ENCODE results near the gene LAX1.
"Not testable (repeated sequence)": the region's sequence is repeated elsewhere in the genome, so short reads cannot be mapped to it uniquely, and the experiment has no call there.

Gene LAX1

GRCh38 chr1:203765029-203765837, at the start of gene LAX1:
TSS of gene LAX1 (plus strand) at chr1:203765183. CDS start at chr1:203765566, 383 bp downstream.
- DNase-seq (ENCODE audit: low spot score): no peak

GRCh38 chr1:203717120-203717519, 47.9 kb upstream of the LAX1 start:
- DNase-seq (ENCODE audit: low spot score): no peak

GRCh38 chr1:203720242-203720641, 44.7 kb upstream of the LAX1 start:
- DNase-seq (ENCODE audit: low spot score): no peak

- no peak for DNase-seq (ENCODE audit: low spot score)
Measured at GRCh38 chr1:203722909-203723308, 42.1 kb upstream of the LAX1 start.

- no peak for DNase-seq (ENCODE audit: low spot score)
Measured at GRCh38 chr1:203726417-203726867, 38.5 kb upstream of the LAX1 start.

DNA sequence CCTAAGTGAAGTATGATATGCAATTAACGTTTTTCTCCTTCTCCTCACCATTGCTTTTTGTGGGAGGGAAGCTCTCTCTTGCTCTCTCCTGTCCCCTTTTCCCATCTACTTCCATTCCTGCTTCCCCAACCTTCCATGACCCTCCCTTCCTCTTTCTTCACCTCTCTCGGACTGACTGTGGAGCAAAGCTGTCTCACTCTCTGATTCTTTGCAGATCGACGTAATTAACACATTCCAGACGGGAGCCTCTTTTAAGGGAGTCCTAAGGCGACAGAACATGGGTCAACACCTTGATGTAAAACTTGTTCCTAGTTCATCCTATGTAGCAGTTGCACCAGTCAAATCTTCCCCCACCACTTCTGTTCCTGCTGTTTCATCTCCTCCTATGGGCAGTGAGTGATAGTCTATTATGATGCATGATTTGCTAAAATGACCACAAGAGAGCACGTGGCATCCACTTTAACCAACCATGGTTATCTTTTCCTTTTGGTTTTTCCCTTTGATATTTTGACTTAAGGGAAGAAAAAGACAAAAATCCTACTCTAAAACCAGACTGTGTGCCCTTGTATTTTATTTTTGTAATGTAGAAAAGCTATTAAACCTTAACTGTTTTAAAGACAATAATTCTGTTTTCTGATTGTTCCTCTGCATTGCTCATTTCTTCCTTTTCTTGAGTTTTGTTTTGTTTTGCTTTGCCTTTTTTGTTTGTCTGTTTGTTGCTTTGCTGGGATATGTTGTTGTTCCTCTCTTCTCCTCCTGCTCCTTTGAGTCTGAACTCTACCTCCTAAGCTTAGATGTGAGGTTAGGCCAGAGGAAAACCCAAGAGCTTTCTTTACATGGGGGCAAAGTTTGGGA, 31.7 kb upstream of the LAX1 start:
- no peak for DNase-seq (ENCODE audit: low spot score)

DNA sequence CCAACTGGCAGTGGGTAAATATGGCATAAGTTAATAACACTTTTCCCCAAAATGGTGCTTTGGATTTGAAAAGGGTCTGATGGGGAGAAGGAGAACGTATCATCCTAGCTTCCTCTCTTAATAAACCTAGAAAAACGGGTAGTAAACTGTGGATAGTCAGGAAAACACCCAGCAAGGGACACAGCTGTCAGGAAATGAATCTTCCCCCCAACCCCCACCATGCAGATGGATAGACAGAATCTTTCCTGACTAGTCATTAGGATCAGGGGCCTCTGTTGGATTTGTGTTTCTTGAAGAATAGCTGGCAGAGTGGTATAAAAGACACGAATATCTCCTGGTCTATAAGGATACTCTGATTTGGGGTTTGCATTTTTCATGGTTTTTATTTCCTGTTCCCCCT, 22.5 kb upstream of the LAX1 start:
- no peak for DNase-seq (ENCODE audit: low spot score)

- no peak for DNase-seq (ENCODE audit: low spot score)
Measured at GRCh38 chr1:203743091-203743571, 21.9 kb upstream of the LAX1 start.

DNA sequence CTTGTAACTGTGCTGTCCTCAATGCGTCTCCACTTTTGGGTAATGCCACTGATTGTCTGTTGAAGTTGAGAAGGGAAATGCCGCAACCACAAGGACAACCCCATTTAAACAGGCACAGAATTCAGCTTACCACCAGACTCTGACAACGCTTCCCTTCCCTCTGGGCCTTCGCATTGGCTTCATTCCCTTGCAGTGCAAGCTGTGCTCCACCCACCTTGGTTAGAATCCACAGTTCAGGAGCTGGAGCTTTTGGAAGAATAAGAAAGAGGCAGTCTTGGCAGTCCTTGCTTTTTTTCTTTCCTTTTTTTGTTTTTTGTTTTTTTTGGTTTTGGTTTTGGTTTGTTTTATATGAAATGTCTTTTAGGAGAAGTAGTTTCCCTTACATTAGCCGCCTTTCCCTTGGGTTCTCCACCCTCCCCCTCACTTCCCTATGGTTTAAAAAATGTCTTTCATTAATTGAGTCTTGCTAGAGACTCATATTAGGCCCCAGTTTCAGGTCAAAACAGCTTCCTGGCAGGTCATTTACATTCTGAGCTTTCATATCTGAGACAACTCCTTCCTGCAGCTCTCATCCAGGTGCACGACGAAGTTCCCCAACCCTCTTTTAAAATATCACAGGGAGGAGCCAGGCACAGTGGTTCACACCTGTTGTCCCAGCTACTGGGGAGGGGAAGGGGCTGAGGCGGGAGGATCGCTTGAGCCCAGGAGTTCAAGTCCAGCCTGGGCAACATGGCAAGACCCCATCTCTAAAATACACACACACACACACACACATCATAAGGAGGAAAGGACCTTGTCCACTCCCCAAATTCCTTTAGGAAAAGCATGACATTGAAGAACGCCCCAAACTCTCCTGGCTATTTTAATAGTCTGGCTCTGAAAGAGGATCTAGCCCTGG, 20.7 kb upstream of the LAX1 start:
- DNase-seq (ENCODE audit: low spot score): no peak

- DNase-seq (ENCODE audit: low spot score): no peak
Measured at GRCh38 chr1:203746281-203746680, 18.7 kb upstream of the LAX1 start.

GRCh38 chr1:203751051-203751450, 13.9 kb upstream of the LAX1 start:
- no peak for DNase-seq (ENCODE audit: low spot score)

DNA sequence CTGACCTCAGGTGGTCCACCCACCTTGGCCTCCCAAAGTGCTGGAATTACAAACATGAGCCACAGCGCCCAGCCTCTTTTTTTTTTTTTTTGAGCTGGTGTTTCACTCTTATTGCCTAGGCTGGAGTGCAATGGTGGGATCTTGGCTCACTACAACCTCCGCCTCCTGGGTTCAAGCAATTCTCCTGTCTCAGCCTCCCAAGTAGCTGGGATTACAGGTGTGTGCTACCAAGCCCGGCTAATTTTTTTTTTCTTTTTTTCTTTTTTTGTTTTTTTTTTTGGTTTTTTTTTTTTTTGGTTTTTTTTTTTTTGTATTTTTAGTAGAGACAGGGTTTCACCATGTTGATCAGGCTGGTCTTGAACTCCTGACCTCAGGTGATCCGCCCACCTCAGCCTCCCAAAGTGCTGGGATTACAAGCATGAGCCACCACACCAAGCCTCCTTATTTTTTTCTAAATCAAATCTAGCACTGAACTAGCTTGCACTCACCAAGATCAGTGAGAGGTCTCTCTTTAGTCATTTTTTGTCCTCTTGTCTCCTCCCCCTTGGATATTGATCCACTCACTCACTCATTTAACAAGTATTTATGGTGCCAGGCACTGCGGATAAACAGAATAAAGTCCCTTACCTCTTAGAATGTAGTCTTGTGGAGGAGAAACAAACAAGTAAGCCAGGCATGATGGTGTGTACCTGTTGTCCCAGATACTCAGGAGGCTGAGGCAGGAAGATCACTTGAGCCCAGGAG, 13.2 kb upstream of the LAX1 start:
- DNase-seq (ENCODE audit: low spot score): not testable (repeated sequence)

- no peak for DNase-seq (ENCODE audit: low spot score)
Measured at GRCh38 chr1:203754455-203754864, 10.5 kb upstream of the LAX1 start.

DNA sequence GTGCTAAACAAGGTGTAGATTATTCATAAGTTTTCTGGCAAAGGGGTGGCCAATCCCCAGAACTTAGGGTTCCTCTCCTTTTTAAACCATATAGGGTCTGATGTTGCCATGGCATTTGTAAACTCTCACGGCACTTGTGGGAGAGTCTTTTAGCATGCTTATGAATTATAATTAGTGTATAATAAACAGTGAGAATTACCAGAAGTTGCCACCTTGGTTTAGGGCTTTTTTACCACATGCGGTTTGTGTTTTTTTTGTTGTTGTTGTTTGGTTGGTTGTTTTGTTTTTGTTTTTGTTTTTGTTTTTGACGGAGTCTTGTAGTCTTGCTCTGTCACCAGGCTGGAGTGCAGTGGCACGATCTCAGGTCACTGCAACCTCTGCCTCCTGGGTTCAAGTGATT, 8.9 kb upstream of the LAX1 start:
- DNase-seq (ENCODE audit: low spot score): no peak

GRCh38 chr1:203758749-203759148, 6.2 kb upstream of the LAX1 start:
- DNase-seq (ENCODE audit: low spot score): not testable (repeated sequence)

DNA sequence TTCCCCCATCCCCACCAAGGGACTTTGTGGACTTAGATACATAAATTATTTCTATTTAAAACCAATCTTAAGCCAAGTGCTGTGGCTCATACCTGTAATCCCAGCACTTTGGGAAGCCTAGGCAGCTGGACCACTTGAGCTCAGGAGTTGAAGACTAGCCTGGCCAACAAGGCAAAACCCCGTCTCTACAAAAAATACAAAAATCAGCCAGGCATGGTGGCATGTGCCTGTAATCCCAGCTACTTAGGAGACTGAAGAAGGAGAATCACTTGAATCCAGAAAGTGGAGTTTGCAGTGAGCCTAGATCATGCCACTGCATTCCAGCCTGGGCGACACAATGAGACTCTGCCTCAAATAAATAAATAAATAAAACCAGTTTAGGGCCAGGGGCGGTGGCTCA, 4.5 kb upstream of the LAX1 start:
- no peak for DNase-seq (ENCODE audit: low spot score)

DNA sequence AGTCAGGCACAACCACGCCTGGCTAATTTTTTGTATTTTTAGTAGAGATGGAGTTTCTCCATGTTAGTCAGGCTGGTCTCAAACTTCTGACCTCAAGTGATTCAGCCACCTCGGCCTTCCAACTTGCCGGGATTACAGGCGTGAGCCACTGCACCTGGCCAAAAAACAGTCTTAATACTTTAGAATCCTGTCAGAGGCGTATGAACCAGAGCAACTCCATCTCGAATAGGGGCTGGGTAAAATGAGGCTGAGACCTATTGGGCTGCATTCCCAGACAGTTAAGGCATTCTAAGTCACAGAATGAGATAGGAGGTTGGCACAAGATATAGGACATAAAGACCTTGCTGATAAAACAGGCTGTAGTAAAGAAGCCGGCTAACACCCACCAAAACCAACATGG, 3.0 kb upstream of the LAX1 start:
- not testable (repeated sequence) for DNase-seq (ENCODE audit: low spot score)

GRCh38 chr1:203763505-203763904, 1.5 kb upstream of the LAX1 start:
- no peak for DNase-seq (ENCODE audit: low spot score)

- no peak for DNase-seq (ENCODE audit: low spot score)
Measured at GRCh38 chr1:203764105-203765028, 616 bp upstream of the LAX1 start.

DNA sequence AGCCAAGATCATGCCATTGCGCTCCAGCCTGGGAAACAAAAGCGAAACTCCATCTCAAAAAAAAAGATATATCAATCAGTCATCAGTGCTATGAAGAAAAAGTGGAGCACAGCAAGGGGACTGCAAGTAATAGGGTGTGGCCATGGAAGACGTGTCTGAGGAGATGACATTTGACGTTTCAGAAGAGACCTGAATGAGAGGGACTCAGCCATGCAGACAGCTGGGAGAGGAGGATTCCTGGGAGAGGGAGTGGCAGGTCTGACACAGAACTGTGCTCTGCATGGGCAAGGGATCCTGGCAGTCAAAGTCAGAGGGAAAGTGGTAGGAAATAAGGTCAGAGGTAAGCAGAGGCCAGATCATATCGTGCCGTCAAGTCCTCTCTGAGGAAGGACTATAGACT, 3.3 kb downstream of the LAX1 start:
- no peak for DNase-seq (ENCODE audit: low spot score)

Data from RKO (cell line).